Astrocyte (in vitro differentiated cells and primary cell): ENCODE measurements around the gene TRIM26. TPM values are rescaled to one million over a fixed set of nuclear protein-coding genes. Genes with fewer than 3 reads are reported as not detected.

Experiments used
- DNase-seq: peaks from one replicate; pipeline ENCODE4 v3.0.0-alpha.2; 2010; ENCODE audit warnings: low read depth
- FAIRE-seq: peaks from 2 replicates; lab custom pipeline; 2011; peaks lifted over from hg19 to GRCh38; lab: Jason Lieb, UNC
- H2AFZ ChIP-seq: 2 replicates; pipeline ENCODE4 v1.6.0; 2012; ENCODE audit warnings: low read depth, low read length, inconsistent platforms
- H3K27ac ChIP-seq: 2 replicates; pipeline ENCODE4 v1.5.1; 2011; ENCODE audit warnings: low read depth, low read length, inconsistent platforms
- H3K27me3 ChIP-seq: 2 replicates; pipeline ENCODE4 v1.6.0; 2011; ENCODE audit warnings: low read length, inconsistent platforms; ENCODE audit not compliant: insufficient read depth
- H3K36me3 ChIP-seq: 2 replicates; pipeline ENCODE4 v1.5.1; 2011; ENCODE audit warnings: low read length, inconsistent platforms; ENCODE audit not compliant: insufficient read depth
- H3K4me1 ChIP-seq: 2 replicates; pipeline ENCODE4 v1.5.1; 2011; ENCODE audit warnings: low read length, inconsistent platforms; ENCODE audit not compliant: insufficient read depth
- H3K4me2 ChIP-seq: 2 replicates; pipeline ENCODE4 v1.6.0; 2012; ENCODE audit warnings: low read length, inconsistent platforms
- H3K4me3 ChIP-seq: 2 replicates; pipeline ENCODE4 v1.5.1; 2011; ENCODE audit warnings: low read depth, mild to moderate bottlenecking, low read length, inconsistent platforms; ENCODE audit not compliant: insufficient read depth
- H3K79me2 ChIP-seq: 2 replicates; pipeline ENCODE4 v1.6.0; 2012; ENCODE audit warnings: mild to moderate bottlenecking, low read length, inconsistent platforms; ENCODE audit not compliant: insufficient read depth
- H3K9ac ChIP-seq: 2 replicates; pipeline ENCODE4 v1.6.0; 2012; ENCODE audit warnings: mild to moderate bottlenecking, low read length, inconsistent platforms
- H3K9me3 ChIP-seq: 2 replicates; pipeline ENCODE4 v1.5.1; 2012; ENCODE audit warnings: low read depth, mild to moderate bottlenecking, low read length, inconsistent platforms; ENCODE audit not compliant: insufficient read depth
- H4K20me1 ChIP-seq: 2 replicates; pipeline ENCODE4 v1.6.0; 2012; ENCODE audit warnings: low read length, inconsistent platforms; ENCODE audit not compliant: insufficient read depth
- H3K27ac Mint-ChIP-seq: one replicate; pipeline ENCODE4 v1.8.0; 2021; ENCODE audit warnings: mild to moderate bottlenecking, mixed read lengths; ENCODE audit not compliant: unreplicated experiment
- H3K27me3 Mint-ChIP-seq: one replicate; pipeline ENCODE4 v1.8.0; 2021; ENCODE audit warnings: low read depth, mixed read lengths; ENCODE audit not compliant: unreplicated experiment
- H3K36me3 Mint-ChIP-seq: one replicate; pipeline ENCODE4 v1.8.0; 2021; ENCODE audit warnings: low read depth, mixed read lengths; ENCODE audit not compliant: unreplicated experiment
- H3K4me1 Mint-ChIP-seq: one replicate; pipeline ENCODE4 v1.8.0; 2021; ENCODE audit warnings: low read depth, mixed read lengths; ENCODE audit not compliant: unreplicated experiment
- H3K4me3 Mint-ChIP-seq: one replicate; pipeline ENCODE4 v1.8.0; 2021; ENCODE audit warnings: mild to moderate bottlenecking, moderate library complexity, mixed read lengths; ENCODE audit not compliant: unreplicated experiment
- H3K9me3 Mint-ChIP-seq: one replicate; pipeline ENCODE4 v1.8.0; 2021; ENCODE audit warnings: mild to moderate bottlenecking, mixed read lengths; ENCODE audit not compliant: unreplicated experiment
- CTCF ChIP-seq: IDR thresholded peaks from 2 replicates; pipeline ENCODE4 v1.5.1; 2011; ENCODE audit warnings: low read depth, mild to moderate bottlenecking, inconsistent platforms, low read length, moderate library complexity; ENCODE audit not compliant: insufficient read depth
- EZH2 ChIP-seq: IDR thresholded peaks from 2 replicates; pipeline ENCODE4 v1.6.1; 2012; ENCODE audit warnings: mild to moderate bottlenecking, low read length, inconsistent platforms; ENCODE audit not compliant: insufficient read depth
- total RNA-seq: library from RNA; stranded (reverse); gene quantifications from 2 replicates; pipeline ENCODE4 v1.2.1, GENCODE V29; 2021

Gene TRIM26
- total RNA-seq, 1 donor from 2014 or later, result 52.8 TPM

- peaks cover 7% of the 10 kb centered on the region for H3K36me3 Mint-ChIP-seq
Observed at GRCh38 chr6:30206799-30207618, 6.2 kb downstream of the TRIM26 start.

GRCh38 chr6:30206152-30206551 is 7.1 kb downstream of the TRIM26 start:
- no peak overlapping the region for H3K27ac ChIP-seq
- H3K4me1 ChIP-seq, result peaks cover 18% of the 10 kb centered on the region
- no peak overlapping the region for H3K4me3 ChIP-seq
- no peaks in the 10 kb centered on the region for H3K9me3 ChIP-seq
- Mint-ChIP-seq H3K4me1 (peaks cover 34% of the 10 kb centered on the region), H3K4me3 (no peak overlapping the region), H3K9me3 (no peaks in the 10 kb centered on the region), H3K36me3 (peaks cover 7% of the 10 kb centered on the region), H3K27ac (no peak overlapping the region), H3K27me3 (no peaks in the 10 kb centered on the region)
- no peak overlapping the region for H3K4me2 ChIP-seq
- FAIRE-seq, result no peak
- H4K20me1 ChIP-seq, result peaks cover 90% of the 10 kb centered on the region
- no peaks in the 10 kb centered on the region for H3K27me3 ChIP-seq
- TF ChIP-seq CTCF, result no peak
- TF ChIP-seq EZH2, result no peak
- DNase-seq, result no peak
- H3K79me2 ChIP-seq, result peaks cover 82% of the 10 kb centered on the region
- peaks cover 3% of the 10 kb centered on the region for H3K36me3 ChIP-seq
- no peak overlapping the region for H2AFZ ChIP-seq
- no peak overlapping the region for H3K9ac ChIP-seq

More at GRCh38 chr6:30206799-30207618, 6.2 kb downstream of the TRIM26 start:
- Mint-ChIP-seq H3K4me1 (peaks cover 37% of the 10 kb centered on the region), H3K4me3 (no peak overlapping the region), H3K9me3 (no peaks in the 10 kb centered on the region), H3K27me3 (no peaks in the 10 kb centered on the region), H3K27ac (no peak overlapping the region)
- Histone ChIP-seq H3K27me3 (no peaks in the 10 kb centered on the region), H3K79me2 (peaks cover 90% of the 10 kb centered on the region), H2AFZ (no peak overlapping the region), H4K20me1 (peaks cover 91% of the 10 kb centered on the region), H3K9me3 (no peaks in the 10 kb centered on the region), H3K27ac (no peak overlapping the region), H3K36me3 (no peaks in the 10 kb centered on the region), H3K4me3 (no peak overlapping the region), H3K4me2 (peak overlapping the region; percentile 16), H3K9ac (no peak overlapping the region), H3K4me1 (peaks cover 26% of the 10 kb centered on the region)
- DNase-seq (peak; percentile 23), FAIRE-seq (no peak)
- TF ChIP-seq CTCF (no peak), EZH2 (no peak)

GRCh38 chr6:30204116-30204515 is 9.1 kb downstream of the TRIM26 start:
- no peak for DNase-seq
- peaks cover 75% of the 10 kb centered on the region for H3K79me2 ChIP-seq
- TF ChIP-seq CTCF, result no peak
- no peak for TF ChIP-seq EZH2

More at GRCh38 chr6:30204116-30204515, 9.1 kb downstream of the TRIM26 start:
- H3K36me3 ChIP-seq, result peaks cover 12% of the 10 kb centered on the region
- H3K9me3 ChIP-seq, result no peaks in the 10 kb centered on the region
- H3K4me3 ChIP-seq, result no peak overlapping the region
- Mint-ChIP-seq H3K27me3 (no peaks in the 10 kb centered on the region), H3K36me3 (peaks cover 8% of the 10 kb centered on the region), H3K4me1 (peaks cover 25% of the 10 kb centered on the region), H3K9me3 (no peaks in the 10 kb centered on the region), H3K27ac (no peak overlapping the region), H3K4me3 (peak overlapping the region; percentile 45)
- no peak overlapping the region for H2AFZ ChIP-seq
- no peak overlapping the region for H3K27ac ChIP-seq
- no peak overlapping the region for H3K9ac ChIP-seq
- H4K20me1 ChIP-seq, result peaks cover 87% of the 10 kb centered on the region
- FAIRE-seq, result no peak
- no peaks in the 10 kb centered on the region for H3K27me3 ChIP-seq
- H3K4me2 ChIP-seq, result no peak overlapping the region
- H3K4me1 ChIP-seq, result peaks cover 15% of the 10 kb centered on the region
